NB4 (cell line): ENCODE results near the gene SHANK1.

ENCODE experiments used
- DNase-seq: peaks from one replicate; pipeline ENCODE4 v3.0.0; 2010; ENCODE audit warnings: low read depth
- H3K4me3 ChIP-seq: one replicate; pipeline ENCODE4 v1.5.1; 2011; ENCODE audit warnings: mild to moderate bottlenecking, low read depth, low read length, moderate library complexity
- CTCF ChIP-seq: IDR thresholded peaks from one replicate; pipeline ENCODE4 v1.5.1; 2012; ENCODE audit warnings: low read depth, low read length
- MAX ChIP-seq: IDR thresholded peaks from 2 replicates; pipeline ENCODE4 v1.6.1; 2011; ENCODE audit warnings: low read depth, low read length
- MYC ChIP-seq: IDR thresholded peaks from 2 replicates; pipeline ENCODE4 v1.6.1; 2011; ENCODE audit warnings: low read depth, low read length
- POLR2A ChIP-seq: IDR thresholded peaks from 2 replicates; pipeline ENCODE4 v1.6.1; 2011; ENCODE audit warnings: mild to moderate bottlenecking; ENCODE audit not compliant: insufficient read length; ENCODE audit errors: extremely low read depth

Gene SHANK1

GRCh38 chr19:50638600-50638999 is 81.0 kb downstream of the SHANK1 start:
- DNase-seq = no peak
- H3K4me3 ChIP-seq = no peak overlapping the region
- TF ChIP-seq CTCF (no peak), POLR2A (no peak), MAX (no peak), MYC (no peak)

- TF ChIP-seq MYC (no peak), POLR2A (no peak), CTCF (no peak), MAX (no peak)
- DNase-seq = no peak
- H3K4me3 ChIP-seq = no peak overlapping the region
Measured at GRCh38 chr19:50636317-50637085, 83.1 kb downstream of the SHANK1 start.

- TF ChIP-seq POLR2A (no peak), CTCF (no peak), MYC (no peak), MAX (no peak)
- no peak overlapping the region for H3K4me3 ChIP-seq
- DNase-seq = no peak
Measured at GRCh38 chr19:50633973-50634372, 85.6 kb downstream of the SHANK1 start.

GRCh38 chr19:50633359-50633758 is 86.2 kb downstream of the SHANK1 start:
- TF ChIP-seq POLR2A (no peak), CTCF (no peak), MYC (no peak), MAX (no peak)
- DNase-seq = no peak
- H3K4me3 ChIP-seq = no peak overlapping the region

GRCh38 chr19:50632151-50632835 is 87.3 kb downstream of the SHANK1 start:
- no peak overlapping the region for H3K4me3 ChIP-seq
- DNase-seq = no peak
- TF ChIP-seq CTCF (peak; percentile 36), POLR2A (no peak)
